Daoy (cell line): ENCODE results near the gene OR10H4. TPM values are rescaled to one million over a fixed set of nuclear protein-coding genes. Genes with fewer than 3 reads are reported as not detected.
A peak's percentile ranks its signal among the peaks of the same experiment; 100 is the strongest.
"Not testable (repeated sequence)": the region's sequence is repeated elsewhere in the genome, so short reads cannot be mapped to it uniquely, and the experiment has no call there.

Experiments used
- DNase-seq: peaks from one replicate; pipeline ENCODE4 v3.0.0-alpha.2; 2015; ENCODE audit warnings: low read depth
- total RNA-seq: library from RNA; depleted of rRNA; stranded (reverse); fragments of >200 nt; shearing (Covaris generic); gene quantifications from 2 replicates; pipeline ENCODE4 v1.2.3, GENCODE V29; 2014; rRNA removed

OR10H4 gene, protein sequence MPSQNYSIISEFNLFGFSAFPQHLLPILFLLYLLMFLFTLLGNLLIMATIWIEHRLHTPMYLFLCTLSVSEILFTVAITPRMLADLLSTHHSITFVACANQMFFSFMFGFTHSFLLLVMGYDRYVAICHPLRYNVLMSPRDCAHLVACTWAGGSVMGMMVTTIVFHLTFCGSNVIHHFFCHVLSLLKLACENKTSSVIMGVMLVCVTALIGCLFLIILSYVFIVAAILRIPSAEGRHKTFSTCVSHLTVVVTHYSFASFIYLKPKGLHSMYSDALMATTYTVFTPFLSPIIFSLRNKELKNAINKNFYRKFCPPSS
- total RNA-seq: not detected in 2 replicates

DNA sequence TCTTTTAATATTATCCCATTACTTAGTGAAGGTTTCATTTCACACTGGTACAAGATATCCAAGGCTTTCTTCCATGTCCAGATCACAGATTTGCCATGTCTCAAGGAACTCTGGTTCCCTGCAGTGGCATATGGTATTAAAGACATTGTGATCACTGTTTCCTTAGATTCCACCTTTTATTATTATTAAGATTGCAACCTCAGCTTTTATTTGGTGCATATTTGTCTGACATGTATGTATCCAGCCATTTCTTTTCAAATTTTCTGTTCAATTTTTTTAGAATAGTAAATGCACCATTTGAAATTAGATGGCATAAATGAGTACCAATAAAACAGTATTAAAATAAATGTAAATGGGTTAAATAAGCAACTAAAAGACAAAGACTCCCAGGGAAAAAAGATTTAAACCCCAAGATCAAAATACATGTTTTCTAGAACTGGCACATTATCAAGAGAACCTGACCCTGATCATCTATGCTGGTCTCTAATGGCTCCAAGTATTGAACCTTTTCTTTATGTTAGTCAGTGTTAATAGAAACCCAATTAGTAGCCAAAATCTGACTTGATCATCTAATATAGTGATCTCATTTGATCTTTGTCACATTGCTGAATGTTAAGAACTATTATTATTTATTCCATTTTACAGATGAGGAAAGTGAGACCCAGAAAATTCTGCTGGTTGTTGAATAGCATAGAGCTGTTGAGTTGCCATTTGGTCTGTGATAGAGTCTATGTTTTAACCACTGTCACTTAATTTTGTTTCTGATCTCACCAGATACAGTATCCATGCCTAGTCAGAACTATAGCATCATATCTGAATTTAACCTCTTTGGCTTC lies at the start of gene OR10H4:
OR10H4 (plus strand) TSS at position 786 of the 836 bp plus-strand sequence; CDS start at position 786, 0 bp downstream.
- DNase-seq: no peak

DNA sequence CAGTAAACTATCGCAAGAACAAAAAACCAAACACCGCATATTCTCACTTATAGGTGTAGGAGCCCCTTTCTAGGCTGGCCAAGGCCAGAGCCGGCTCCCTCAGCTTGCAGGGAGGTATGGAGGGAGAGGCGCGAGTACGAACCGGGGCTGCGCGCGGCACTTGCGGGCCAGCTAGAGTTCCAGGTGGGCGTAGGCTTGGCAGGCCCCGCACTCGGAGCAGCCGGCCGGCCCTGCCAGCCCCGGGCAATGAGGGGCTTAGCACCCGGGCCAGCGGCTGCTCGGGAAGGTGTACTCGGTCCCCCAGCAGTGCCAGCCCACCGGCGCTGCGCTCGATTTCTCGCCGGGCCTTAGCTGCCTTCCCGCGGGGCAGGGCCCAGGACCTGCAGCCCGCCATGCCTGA lies 49.2 kb upstream of the OR10H4 start:
- DNase-seq: not testable (repeated sequence)

DNA sequence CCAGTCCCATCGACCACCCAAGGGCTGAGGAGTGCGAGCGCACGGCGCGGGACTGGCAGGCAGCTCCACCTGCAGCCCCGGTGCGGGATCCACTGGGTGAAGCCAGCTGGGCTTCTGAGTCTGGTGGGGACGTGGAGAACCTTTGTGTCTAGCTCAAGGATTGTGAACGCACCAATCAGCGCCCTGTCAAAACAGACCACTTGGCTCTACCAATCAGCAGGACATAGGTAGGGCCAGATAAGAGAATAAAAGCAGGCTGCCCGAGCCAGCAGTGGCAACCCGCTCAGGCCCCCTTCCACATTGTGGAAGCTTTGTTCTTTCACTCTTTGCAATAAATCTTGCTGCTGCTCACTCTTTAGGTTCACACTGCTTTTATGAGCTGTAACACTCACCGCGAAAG lies 48.8 kb upstream of the OR10H4 start:
- DNase-seq: not testable (repeated sequence)

DNA sequence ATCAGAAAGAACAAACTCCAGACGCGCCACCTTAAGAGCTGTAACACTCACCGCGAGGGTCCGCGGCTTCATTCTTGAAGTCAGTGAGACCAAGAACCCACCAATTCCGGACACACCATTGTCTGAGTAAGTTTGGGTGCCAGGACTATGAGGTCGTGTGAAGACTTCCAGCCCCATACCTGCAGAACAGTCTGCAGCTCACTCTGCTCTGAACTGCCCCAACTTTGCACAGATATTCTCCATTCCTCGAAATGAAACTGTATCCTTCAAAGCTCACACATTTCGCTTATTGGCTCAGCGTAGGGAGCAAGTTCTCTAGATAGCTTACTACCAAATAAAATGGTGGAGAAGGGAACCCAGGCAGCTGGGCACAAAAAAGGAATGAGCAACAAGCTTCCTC lies 48.3 kb upstream of the OR10H4 start:
- no peak for DNase-seq

DNA sequence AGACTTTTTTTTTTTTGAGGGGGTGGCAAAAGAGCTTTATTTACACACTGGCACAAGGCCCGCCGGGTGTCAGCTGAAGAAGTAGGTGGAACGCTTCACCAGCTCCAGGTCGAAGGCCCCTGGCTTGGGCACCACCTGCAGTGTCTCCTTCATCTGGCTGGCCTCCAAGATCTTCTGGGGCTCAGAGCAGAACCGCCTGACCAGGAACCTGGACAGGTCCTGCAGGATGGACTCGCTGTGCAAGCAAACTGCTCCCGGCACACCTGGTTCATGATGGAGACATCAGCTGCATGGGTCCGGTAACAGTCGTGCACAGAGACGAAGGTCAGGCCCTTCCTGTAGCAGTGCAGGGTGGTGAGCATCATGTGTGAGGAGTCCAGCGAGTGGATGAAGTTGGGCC lies 46.6 kb upstream of the OR10H4 start:
- no peak for DNase-seq

DNA sequence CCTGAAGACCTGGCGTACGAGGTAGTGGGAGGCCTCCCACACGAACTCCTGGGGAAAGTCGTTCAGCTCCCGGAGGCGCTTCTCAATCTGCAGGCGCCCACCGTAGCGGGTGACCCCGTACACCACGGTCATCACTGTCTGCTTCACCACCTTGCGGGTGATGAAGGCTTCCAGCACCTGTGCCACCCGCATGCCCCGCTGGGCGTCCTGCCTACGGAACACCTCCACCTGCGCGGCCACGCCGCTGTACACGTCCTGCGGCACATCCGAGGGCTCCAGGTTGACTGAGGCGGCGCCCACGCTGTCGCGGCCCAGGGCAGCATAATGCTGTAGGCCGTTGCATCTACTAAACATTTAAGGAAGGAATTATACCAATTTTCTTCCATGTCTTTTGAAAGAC lies 45.9 kb upstream of the OR10H4 start:
- DNase-seq: not testable (repeated sequence)

DNA sequence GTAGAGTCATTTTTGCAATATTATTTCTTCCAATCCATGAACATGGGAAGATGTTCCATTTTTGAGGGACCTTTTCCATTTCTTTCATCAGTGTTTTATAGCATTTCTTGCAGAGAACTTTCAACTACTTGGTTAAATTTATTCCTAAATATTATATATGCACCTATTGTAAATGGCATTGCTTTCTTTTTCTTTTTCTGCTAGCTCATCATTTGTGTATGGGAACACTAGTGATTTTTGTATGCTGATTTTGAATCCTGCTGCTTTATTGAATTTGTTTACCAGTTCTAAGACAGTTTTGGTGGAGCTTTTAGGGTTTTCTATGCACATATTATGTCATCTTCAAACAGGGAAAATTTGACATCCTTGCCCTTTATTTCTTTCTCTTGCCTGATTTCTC lies 43.8 kb upstream of the OR10H4 start:
- DNase-seq: no peak

DNA sequence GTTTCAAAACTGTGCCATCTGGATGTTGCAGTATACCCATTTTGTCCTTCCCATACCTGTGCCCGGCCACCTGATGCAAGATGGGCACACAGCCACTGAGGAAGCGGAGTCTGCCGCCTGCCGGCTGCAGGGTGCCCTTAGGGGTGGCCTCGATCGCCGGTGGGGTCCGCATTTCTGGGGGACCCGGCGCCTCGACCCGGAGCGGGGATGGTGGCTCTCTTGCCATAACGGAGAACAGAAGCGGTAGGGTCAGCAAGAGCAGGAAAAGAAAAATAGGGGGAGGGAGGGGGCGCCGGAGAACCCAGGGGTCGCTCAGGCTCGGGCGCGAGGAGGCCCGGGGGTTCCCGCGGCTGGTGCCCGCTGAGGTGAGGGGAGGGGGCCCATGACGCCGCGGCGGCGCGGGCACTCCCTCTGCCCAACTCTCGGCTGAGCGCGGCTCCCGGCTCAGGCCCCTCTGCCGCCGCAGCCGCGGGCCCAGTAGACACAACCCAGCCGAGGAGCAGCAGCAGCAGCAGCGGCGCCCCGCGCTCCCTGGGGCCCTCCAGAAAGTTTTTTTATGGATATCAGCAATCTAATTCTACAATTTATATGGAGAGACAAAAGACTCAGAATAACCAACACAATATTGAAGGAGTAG lies 37.1 kb upstream of the OR10H4 start:
- no peak for DNase-seq

DNA sequence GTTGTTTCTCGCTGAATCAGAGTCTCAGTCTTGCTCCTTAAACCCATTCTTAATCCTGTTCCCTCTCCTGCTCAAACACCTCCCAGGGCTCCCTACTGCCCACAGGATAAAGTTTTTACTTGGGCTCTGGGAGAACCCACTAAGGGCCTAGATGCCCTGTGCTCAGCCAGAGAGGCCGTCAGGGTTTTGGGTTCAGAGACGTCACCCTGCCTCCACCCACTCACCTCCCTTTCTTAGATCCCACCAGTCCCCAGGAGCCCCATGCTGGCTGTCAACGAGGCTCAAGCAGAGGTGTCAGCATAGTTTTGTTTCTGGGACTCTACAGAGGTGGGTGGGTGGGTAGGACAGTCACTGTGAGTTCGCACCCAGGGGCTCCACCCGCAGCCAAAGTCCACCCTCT lies 35.4 kb upstream of the OR10H4 start:
- DNase-seq: no peak

DNA sequence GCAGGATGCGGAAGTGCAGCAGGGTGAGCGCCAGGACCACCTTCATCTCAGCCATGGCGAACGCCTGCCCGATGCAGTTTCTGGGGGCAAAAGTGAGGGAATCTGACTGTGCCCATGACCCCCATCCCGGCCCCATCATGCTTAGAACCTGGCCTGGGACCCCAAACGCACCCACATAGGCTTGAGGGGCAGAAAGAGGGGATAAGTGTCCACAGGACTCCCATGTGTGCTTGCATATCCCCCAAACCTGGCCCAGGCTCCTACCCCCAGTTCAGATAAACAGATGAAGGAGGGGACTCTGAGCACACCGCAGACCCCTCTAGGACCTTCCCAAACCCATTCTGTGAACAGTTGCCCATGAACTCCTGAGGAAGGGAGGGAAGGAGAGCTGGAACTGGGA lies 35.0 kb upstream of the OR10H4 start:
- DNase-seq: no peak

DNA sequence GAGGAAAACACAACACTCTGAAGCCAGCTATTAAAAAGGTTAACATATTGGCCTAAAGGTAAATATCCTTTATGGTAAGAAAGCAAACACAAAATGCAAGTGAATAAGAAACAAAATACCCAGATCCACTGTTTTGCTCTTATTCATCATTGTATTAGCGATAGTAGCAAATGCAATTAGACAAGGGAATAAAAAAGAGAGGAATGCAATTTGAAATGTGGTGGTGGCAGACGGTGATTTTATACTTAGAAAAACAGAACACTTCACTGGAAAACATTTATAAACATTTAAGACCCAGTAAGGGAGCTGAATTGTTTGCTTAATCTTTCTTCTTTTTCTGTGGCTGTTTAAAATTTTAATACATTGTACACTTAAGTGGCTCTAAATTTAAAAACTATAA lies 33.7 kb upstream of the OR10H4 start:
- no peak for DNase-seq

DNA sequence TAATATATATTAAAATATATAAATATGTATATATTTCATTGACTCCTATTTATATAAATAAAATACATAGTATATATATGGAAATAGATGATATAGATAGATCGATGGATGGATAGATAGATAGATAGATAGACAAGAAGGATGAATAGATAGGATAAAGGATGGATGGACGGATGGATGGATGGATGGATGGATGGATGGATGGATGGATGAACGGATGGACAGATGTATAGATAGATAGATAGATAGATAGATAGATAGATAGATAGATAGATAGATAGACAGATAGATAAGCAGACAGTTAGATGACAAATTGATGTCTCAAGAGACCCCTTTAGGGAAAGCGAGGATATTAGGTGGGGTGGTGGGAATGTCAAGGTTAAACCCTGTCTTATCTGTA lies 29.6 kb upstream of the OR10H4 start:
- DNase-seq: no peak

DNA sequence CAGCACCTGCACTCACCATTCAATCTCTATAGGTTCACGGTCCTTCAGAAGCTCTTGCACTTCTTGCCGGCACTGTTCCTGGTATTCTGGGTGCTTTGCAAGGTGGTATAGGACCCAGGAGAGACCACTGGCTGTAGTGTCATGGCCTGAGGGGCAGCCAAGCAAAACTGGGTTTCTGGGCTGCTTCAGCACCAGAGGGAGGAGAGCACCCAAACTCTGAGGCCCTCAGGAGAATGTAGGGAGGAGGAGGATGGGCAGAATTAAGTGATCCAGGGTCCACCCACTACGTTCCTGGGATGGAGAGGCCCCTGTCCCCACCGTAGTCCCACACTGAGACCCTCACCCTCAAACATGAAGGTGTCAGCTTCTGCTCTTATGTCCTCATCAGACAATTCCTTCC lies 26.8 kb upstream of the OR10H4 start:
- no peak for DNase-seq

DNA sequence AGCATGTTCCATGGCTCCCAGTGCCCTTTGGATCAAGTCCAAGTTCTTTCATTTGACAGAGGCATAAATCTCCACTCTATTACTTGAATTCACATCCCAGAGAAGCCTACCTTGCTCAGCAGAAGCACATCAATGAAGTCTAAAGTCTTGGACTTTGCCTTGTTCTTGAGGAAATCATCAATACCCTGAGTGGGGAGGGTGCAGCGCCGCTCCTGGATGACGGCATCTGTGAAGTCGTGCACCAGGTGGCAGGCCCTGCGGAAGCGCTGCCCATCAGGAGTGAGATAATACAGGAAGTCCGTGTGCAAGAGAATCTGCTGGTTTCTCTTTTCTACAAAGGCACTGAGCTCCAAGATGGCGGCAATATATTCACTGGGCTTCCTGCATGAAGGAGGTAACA lies 25.1 kb upstream of the OR10H4 start:
- no peak for DNase-seq

DNA sequence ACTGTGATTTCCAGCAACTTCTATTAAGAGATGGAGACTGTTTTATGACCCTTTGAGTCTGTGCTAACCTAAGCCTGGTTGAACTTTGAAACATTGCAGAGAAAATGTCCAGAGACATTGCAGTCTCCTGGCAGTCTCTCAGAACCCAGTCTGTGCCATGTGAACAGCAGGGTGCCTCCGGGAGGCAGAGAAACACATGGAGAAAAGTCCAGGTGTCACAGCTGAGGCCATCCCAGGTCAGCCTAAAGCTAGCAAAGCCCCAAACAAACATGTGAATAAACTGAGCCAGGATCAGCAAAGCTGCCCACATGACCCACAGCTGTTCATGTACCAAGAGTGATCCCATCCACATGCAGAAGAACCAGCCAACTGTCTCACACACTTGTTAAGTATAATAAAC lies 22.3 kb upstream of the OR10H4 start:
- no peak for DNase-seq

DNA sequence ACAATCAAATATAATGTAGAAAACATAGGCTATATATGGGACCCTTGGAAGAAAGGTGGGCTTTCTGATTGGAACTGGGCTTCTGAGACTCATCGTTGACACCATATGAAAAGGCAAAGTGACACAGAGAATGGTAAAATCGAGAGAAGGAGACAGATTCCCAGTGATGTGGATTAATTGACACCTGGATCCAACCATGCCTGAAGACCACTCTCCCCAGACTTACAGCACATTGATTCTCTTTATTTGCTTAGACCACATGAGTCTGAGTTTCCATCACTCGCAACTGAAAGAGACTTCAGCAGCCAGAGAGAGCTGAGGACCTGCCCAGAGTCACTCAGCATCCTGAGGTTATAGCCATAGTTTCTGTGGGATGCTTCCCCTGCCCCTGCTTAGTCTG lies 20.5 kb upstream of the OR10H4 start:
- no peak for DNase-seq

DNA sequence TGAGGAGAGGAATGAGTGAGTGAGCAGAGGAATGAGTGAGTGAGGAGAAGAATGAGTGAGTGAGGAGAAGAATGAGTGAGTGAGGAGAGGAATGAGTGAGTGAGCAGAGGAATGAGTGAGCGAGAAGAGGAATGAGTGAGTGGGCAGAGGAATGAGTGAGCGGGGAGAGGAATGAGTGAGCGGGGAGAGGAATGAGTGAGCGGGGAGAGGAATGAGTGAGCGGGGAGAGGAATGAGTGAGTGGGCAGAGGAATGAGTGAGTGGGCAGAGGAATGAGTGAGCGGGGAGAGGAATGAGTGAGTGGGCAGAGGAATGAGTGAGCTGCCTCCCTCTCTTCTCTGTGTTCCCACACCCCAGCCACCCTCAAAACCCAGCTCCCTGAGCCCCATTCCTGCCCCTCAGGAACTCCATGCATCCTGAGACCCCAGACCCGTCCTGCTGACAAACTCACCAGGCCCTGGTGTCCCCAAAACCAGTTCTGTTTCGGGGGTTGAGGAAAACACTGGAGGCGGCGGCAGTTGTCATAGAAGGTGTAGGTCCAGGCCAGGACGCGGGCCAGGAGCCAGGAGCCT lies 15.0 kb upstream of the OR10H4 start:
- not testable (repeated sequence) for DNase-seq

DNA sequence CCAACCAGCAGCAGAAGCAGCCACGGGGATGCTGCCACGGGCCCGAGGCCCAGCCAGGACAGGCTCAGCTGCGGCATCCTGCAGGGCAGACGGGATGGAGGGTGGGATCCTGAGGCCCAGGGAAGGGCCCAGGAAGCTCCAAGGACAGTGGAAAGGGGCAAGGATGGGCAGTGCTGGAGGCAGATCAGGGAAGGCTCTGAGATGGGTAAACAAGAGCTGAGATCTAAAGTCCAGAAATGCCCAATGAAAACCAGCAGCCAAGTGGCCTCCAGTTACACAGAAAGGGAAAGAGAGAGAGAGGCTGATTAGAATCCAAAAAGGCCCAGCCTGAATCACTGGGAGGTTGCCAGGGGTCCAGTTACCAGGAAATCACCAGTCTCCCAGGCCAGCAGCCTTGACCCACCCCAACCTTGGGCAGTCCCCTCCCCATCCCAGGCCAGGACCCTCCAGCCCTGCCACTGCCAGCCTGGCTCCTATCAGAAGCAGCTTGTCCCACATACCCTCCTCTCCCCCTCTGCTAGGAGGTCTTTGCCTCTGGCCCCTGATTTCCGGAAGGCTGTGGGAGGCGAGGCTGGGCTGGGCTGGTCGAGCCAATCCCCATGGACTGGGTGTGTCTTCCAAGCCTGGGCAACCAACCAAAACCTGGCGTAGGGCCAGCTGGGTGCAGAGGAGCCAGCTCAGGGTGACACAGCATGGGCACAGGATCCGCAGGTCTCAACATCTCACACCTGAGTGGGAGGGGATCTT lies 14.3 kb upstream of the OR10H4 start, which contains the start of gene CYP4F11:
CYP4F11 (minus strand) TSS at position 198 of the 747 bp plus-strand sequence; CDS start at position 77, 121 bp downstream.
- DNase-seq: peak; percentile 61

DNA sequence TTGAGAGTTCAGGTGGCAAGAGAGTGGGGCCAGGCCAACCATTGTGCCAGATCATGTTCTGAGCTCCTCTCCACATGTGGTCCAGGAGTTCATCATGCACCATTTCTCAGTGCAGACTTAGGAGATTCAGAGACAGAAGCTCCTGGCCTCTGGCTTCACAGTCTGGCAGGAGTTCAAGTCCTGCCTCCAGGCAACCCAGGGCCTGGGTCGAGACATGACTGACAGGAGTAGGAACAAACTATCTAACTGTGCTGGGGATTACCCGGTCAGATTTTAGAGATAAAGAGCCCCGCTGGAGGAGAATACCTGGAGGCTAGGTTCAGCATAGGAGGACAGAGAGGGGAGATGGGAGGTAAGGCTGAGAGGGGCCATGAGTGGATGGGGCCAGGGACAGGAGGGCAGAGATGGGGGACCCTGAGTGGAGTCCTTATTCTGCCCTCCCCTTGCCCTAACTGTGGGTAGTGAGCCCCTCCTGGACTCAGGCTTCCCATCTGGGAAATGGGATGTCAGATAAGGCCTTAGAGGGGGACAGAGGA lies 13.6 kb upstream of the OR10H4 start:
- DNase-seq: no peak

DNA sequence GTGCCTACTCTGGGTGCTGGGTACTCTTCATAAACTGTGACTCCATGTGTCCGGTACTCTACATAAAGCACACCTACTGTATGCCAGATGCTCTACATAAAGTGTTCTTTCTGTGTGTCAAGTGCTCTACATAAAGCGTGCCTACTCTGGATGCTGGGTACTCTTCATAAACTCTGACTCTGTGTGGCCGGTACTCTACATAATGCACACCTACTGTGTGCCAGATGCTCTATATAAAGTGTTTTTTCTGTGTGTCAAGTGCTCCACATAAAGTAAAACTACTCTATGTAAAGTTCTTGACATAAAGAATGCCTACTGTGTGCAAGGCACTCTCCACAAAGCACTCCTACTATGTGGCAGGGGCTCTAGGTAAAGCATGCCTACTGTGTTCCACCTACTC lies 12.6 kb upstream of the OR10H4 start:
- DNase-seq: no peak

DNA sequence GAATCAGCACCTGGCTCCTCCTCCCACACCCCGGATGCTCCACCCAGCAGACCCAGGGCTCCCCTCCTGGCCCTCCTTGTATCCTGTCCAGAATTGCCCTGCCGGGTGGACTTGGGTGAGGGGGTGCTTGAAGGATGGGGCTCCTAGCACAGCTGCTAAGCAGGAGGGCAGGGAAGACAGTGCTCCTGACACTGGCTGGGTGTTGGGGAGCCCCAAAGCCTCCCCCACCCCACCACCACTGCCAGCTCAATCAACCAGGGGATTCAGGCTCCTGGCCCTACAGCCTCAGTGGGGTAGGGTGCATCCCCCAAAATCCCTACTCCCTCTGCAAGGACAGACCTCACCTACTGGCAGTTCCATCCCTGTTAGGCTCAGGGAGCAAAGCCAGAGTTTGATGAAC lies 11.9 kb upstream of the OR10H4 start:
- no peak for DNase-seq
